PFSK-1 (cell line): ENCODE measurements around the gene TOPAZ1.

Experiments
- FOXP2 ChIP-seq: optimal IDR thresholded peaks from 2 replicates; pipeline ENCODE3; 2011; ENCODE audit warnings: borderline replicate concordance, control low read depth, inconsistent platforms; ENCODE audit not compliant: insufficient read depth; ENCODE audit errors: extremely low read length, extremely low read depth
- POLR2AphosphoS5 ChIP-seq: IDR thresholded peaks from 2 replicates; pipeline ENCODE4 v1.6.1; 2012; ENCODE audit warnings: low read depth, mild to moderate bottlenecking, control low read depth, low read length, moderate library complexity
- SIN3A ChIP-seq: IDR thresholded peaks from 2 replicates; pipeline ENCODE4 v1.6.1; 2012; ENCODE audit warnings: mild to moderate bottlenecking, low read length, moderate library complexity, borderline replicate concordance; ENCODE audit not compliant: insufficient read depth
- TAF1 ChIP-seq: IDR thresholded peaks from 2 replicates; pipeline ENCODE4 v1.6.1; 2012; ENCODE audit warnings: low read length, control low read depth, borderline replicate concordance; ENCODE audit not compliant: insufficient read depth
- TF ChIP-seq, protein P1 (sequence below), 2 experiments: IDR thresholded peaks; 2 replicates each; pipeline versions ENCODE4 v1.6.1 to v1.8.0; 2011 to 2012; ENCODE audit warnings: low read depth in 2 of 2, low read length in 2 of 2, control low read depth in 1 of 2, inconsistent platforms in 1 of 2, mild to moderate bottlenecking in 1 of 2, moderate library complexity in 1 of 2; ENCODE audit not compliant: insufficient read depth in 1 of 2

The TOPAZ1 gene

DNA sequence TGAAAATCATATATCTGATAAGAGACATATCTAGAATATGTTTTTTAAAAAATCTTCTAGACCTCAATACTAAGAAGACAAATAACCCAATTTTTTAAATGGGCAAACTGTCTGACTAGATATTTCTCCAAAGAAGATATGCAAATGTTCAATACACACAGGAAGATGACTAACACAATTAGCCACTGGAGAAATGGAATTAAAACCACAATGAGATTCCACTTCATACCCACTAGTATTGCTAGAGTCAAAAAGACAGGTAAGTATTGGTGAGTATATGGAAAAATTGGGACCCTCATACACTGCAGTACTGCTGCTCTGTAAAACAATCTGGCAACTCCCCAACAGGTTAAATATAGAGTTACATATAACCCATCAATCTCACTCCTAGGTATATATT lies 33.1 kb upstream of the TOPAZ1 start:
- TF ChIP-seq POLR2AphosphoS5 (no peak), FOXP2 (no peak), TAF1 (no peak), SIN3A (no peak)
- TF ChIP-seq, protein P1, sequence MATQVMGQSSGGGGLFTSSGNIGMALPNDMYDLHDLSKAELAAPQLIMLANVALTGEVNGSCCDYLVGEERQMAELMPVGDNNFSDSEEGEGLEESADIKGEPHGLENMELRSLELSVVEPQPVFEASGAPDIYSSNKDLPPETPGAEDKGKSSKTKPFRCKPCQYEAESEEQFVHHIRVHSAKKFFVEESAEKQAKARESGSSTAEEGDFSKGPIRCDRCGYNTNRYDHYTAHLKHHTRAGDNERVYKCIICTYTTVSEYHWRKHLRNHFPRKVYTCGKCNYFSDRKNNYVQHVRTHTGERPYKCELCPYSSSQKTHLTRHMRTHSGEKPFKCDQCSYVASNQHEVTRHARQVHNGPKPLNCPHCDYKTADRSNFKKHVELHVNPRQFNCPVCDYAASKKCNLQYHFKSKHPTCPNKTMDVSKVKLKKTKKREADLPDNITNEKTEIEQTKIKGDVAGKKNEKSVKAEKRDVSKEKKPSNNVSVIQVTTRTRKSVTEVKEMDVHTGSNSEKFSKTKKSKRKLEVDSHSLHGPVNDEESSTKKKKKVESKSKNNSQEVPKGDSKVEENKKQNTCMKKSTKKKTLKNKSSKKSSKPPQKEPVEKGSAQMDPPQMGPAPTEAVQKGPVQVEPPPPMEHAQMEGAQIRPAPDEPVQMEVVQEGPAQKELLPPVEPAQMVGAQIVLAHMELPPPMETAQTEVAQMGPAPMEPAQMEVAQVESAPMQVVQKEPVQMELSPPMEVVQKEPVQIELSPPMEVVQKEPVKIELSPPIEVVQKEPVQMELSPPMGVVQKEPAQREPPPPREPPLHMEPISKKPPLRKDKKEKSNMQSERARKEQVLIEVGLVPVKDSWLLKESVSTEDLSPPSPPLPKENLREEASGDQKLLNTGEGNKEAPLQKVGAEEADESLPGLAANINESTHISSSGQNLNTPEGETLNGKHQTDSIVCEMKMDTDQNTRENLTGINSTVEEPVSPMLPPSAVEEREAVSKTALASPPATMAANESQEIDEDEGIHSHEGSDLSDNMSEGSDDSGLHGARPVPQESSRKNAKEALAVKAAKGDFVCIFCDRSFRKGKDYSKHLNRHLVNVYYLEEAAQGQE (IDR thresholded peaks at IDR 0.05; ENCODE audit: insufficient read depth in 1 of 2, low read depth in 2 of 2, low read length in 2 of 2) = no peak

GRCh38 chr3:44210967-44211366 lies 30.7 kb upstream of the TOPAZ1 start:
- TF ChIP-seq TAF1 (no peak), FOXP2 (no peak), POLR2AphosphoS5 (no peak), SIN3A (no peak)
- TF ChIP-seq, protein P1 (IDR thresholded peaks at IDR 0.05; ENCODE audit: insufficient read depth in 1 of 2, low read depth in 2 of 2, low read length in 2 of 2) = no peak

DNA sequence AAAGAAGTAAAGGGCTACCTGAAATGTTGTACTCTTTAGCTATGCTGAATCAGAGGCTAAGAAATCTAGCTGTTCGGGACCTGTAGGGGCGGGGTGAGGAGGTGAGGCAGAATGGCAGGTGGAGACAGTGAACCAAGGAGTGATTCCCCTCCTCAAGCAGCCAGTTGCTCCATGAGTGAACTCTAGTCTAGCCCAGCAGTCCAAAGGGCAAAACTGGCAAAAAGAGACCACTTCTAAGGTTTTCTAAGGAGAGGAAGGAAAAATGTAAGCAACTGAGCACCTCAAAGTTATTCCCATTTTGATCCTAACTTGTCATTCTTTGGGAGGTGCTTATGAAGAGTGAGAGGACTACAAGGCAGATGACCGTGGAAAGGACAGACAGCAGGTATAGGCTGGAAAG lies 19.3 kb upstream of the TOPAZ1 start:
- no peak for TF ChIP-seq SIN3A
- TF ChIP-seq FOXP2 = no peak
- TF ChIP-seq, protein P1 (IDR thresholded peaks at IDR 0.05; ENCODE audit: insufficient read depth in 1 of 2, low read depth in 2 of 2, low read length in 2 of 2) = no peak
- no peak for TF ChIP-seq POLR2AphosphoS5
- no peak for TF ChIP-seq TAF1

GRCh38 chr3:44223299-44223698 lies 18.4 kb upstream of the TOPAZ1 start:
- TF ChIP-seq TAF1 (no peak), FOXP2 (no peak), POLR2AphosphoS5 (no peak), SIN3A (no peak)
- TF ChIP-seq, protein P1 (IDR thresholded peaks at IDR 0.05; ENCODE audit: insufficient read depth in 1 of 2, low read depth in 2 of 2, low read length in 2 of 2) = no peak

- no peak for TF ChIP-seq POLR2AphosphoS5
- no peak for TF ChIP-seq TAF1
- no peak for TF ChIP-seq FOXP2
These were observed 17.6 kb upstream of the TOPAZ1 start for GRCh38 chr3:44224131-44224530.
